OCI-LY1 (cell line): ENCODE data around the gene CDH2.

Source experiments
- CTCF ChIP-seq: fragments of 200-600 bp; sonication (generic), shearing (Covaris generic); IDR thresholded peaks from 2 replicates; pipeline ENCODE4 v1.5.1; 2017; ENCODE audit warnings: mild to moderate bottlenecking, antibody characterized with exemption, low read length, moderate library complexity, mixed read lengths
- EZH2 ChIP-seq: fragments of 200-600 bp; sonication (generic), shearing (Covaris generic); IDR thresholded peaks from 2 replicates; pipeline ENCODE4 v1.8.0; 2017; ENCODE audit warnings: borderline replicate concordance, mixed run types, mild to moderate bottlenecking, antibody characterized with exemption, low read length, moderate library complexity, mixed read lengths

- TF ChIP-seq CTCF: no peak
- no peak for TF ChIP-seq EZH2
Measured at GRCh38 chr18:27956001-27956640, 220.8 kb downstream of the CDH2 start.
